T-helper 22 cell (primary cell): Measurements from ENCODE around the gene PXK.

Experiments
- DNase-seq: peaks from one replicate; pipeline ENCODE4 v3.0.0-alpha.2; 2020; ENCODE audit warnings: low read depth

Gene PXK

GRCh38 chr3:58347984-58348383, 15.3 kb downstream of the PXK start:
- DNase-seq, result no peak

- no peak for DNase-seq
These were observed 17.3 kb downstream of the PXK start for GRCh38 chr3:58349792-58350626.

- no peak for DNase-seq
These were observed 17.9 kb downstream of the PXK start for GRCh38 chr3:58350627-58351013.

- no peak for DNase-seq
These were observed 19.2 kb downstream of the PXK start for GRCh38 chr3:58351920-58352319.

- no peak for DNase-seq
These were observed 19.9 kb downstream of the PXK start for GRCh38 chr3:58352626-58353025.

GRCh38 chr3:58353722-58354553, 21.2 kb downstream of the PXK start:
- DNase-seq, result no peak

- DNase-seq, result no peak
These were observed 22.5 kb downstream of the PXK start for GRCh38 chr3:58355179-58355578.

- no peak for DNase-seq
These were observed 23.4 kb downstream of the PXK start for GRCh38 chr3:58356054-58356453.

GRCh38 chr3:58357402-58357801, 24.7 kb downstream of the PXK start:
- no peak for DNase-seq

GRCh38 chr3:58358092-58358491, 25.4 kb downstream of the PXK start:
- DNase-seq, result no peak

- no peak for DNase-seq
These were observed 26.1 kb downstream of the PXK start for GRCh38 chr3:58358808-58359207.

GRCh38 chr3:58359621-58360020, 26.9 kb downstream of the PXK start:
- DNase-seq, result no peak

GRCh38 chr3:58361866-58362265, 29.2 kb downstream of the PXK start:
- no peak for DNase-seq

GRCh38 chr3:58366699-58367098, 34.0 kb downstream of the PXK start:
- no peak for DNase-seq

- no peak for DNase-seq
These were observed 36.3 kb downstream of the PXK start for GRCh38 chr3:58369038-58369437.

- DNase-seq, result no peak
These were observed 37.2 kb downstream of the PXK start for GRCh38 chr3:58369876-58370275.

GRCh38 chr3:58370407-58370806, 37.7 kb downstream of the PXK start:
- DNase-seq, result no peak

- DNase-seq, result no peak
These were observed 39.1 kb downstream of the PXK start for GRCh38 chr3:58371754-58372153.

- no peak for DNase-seq
These were observed 42.6 kb downstream of the PXK start for GRCh38 chr3:58375254-58375653.

GRCh38 chr3:58377168-58377567, 44.5 kb downstream of the PXK start:
- DNase-seq, result no peak

GRCh38 chr3:58377750-58378149, 45.1 kb downstream of the PXK start:
- DNase-seq, result no peak

GRCh38 chr3:58379351-58380073, 46.8 kb downstream of the PXK start:
- no peak for DNase-seq

GRCh38 chr3:58383476-58383875, 50.8 kb downstream of the PXK start:
- no peak for DNase-seq
